Measurements from ENCODE around the gene MAP3K12.

GRCh38 chr12:53451661-53452158 lies 47.5 kb downstream of the MAP3K12 start, which contains the start of gene PCBP2:
- peak; percentile 63 for TF ChIP-seq POLR2A (IDR thresholded peaks at IDR 0.05)
- peak; percentile 71 to 98 (median 92) for TF ChIP-seq CTCF (IDR thresholded peaks at IDR 0.05)
